ENCODE measurements around the gene TMEM218. TPM values are rescaled to one million over a fixed set of nuclear protein-coding genes. Genes with fewer than 3 reads are reported as not detected.

TMEM218 gene
- total and polyA plus RNA-seq, 8 donors, result 5.6 to 27.1 (median 10.0) TPM

- ATAC-seq (no peak), DNase-seq (no peak), FAIRE-seq (no peak)
- H3K9me3 ChIP-seq, result no peaks in the 10 kb centered on the region
- H3K36me3 ChIP-seq, result no peaks in the 10 kb centered on the region
- no peak for TF ChIP-seq CTCF (IDR thresholded peaks at IDR 0.05)
- H3K27ac ChIP-seq, result no peak overlapping the region
- no peaks in the 10 kb centered on the region for H3K4me1 ChIP-seq
- no peak overlapping the region for H3K4me3 ChIP-seq
- intact Hi-C loops (cut with DNase I), result no loop called here
- WGBS, 2 donors, result 63 to 67% methylated on average over 2 of the region's 2 CpGs
- no peaks in the 10 kb centered on the region for H3K27me3 ChIP-seq
Observed at GRCh38 chr11:125055107-125055715, 56.2 kb downstream of the TMEM218 start.

- TF ChIP-seq CTCF (IDR thresholded peaks at IDR 0.05), result no peak
- no peak for FAIRE-seq
- no peaks in the 10 kb centered on the region for H3K4me1 ChIP-seq
Observed at GRCh38 chr11:125053167-125053566, 58.3 kb downstream of the TMEM218 start.

GRCh38 chr11:125052047-125052446 is 59.4 kb downstream of the TMEM218 start:
- no peak overlapping the region for H3K27ac ChIP-seq
- ATAC-seq (no peak), FAIRE-seq (no peak), DNase-seq (no peak)
- no peaks in the 10 kb centered on the region for H3K36me3 ChIP-seq
- no peaks in the 10 kb centered on the region for H3K9me3 ChIP-seq
- no peak overlapping the region for H3K4me3 ChIP-seq
- intact Hi-C loops (cut with DNase I), result no loop called here
- H3K4me1 ChIP-seq, result no peaks in the 10 kb centered on the region
- no peaks in the 10 kb centered on the region for H3K27me3 ChIP-seq
- no peak for TF ChIP-seq CTCF (IDR thresholded peaks at IDR 0.05)

More at GRCh38 chr11:125053167-125053566, 58.3 kb downstream of the TMEM218 start:
- H3K36me3 ChIP-seq, result no peaks in the 10 kb centered on the region
- H3K4me3 ChIP-seq, result no peak overlapping the region
- ATAC-seq, result no peak
- intact Hi-C loops (cut with DNase I), result no loop called here
- DNase-seq, result no peak
- WGBS, 2 donors, result 85 to 95% methylated on average over 1 of the region's 1 CpG
- H3K9me3 ChIP-seq, result no peaks in the 10 kb centered on the region
- no peak overlapping the region for H3K27ac ChIP-seq
- H3K27me3 ChIP-seq, result no peaks in the 10 kb centered on the region

- Histone ChIP-seq H3K4me3 (no peak overlapping the region), H3K36me3 (no peaks in the 10 kb centered on the region), H3K9me3 (no peaks in the 10 kb centered on the region), H3K27me3 (no peaks in the 10 kb centered on the region), H3K4me1 (no peaks in the 10 kb centered on the region), H3K27ac (no peak overlapping the region)
- intact Hi-C loops (cut with DNase I), result no loop called here
- no peak for FAIRE-seq
- ATAC-seq, result no peak
- WGBS, 2 donors, result 95 to 96% methylated on average over 4 of the region's 4 CpGs
- no peak for DNase-seq
- TF ChIP-seq CTCF (IDR thresholded peaks at IDR 0.05), result no peak
Observed at GRCh38 chr11:125049164-125049792, 62.1 kb downstream of the TMEM218 start.

Other genes starting within 250 kb of the TMEM218 start
- gene ROBO3, start 246.2 kb downstream of the TMEM218 start, total RNA-seq, result 1 to 10 TPM; 1.1 to 6.0 (median 2.2) TPM
- 10 to 100 TPM; 18.9 to 25.0 TPM for gene ROBO3, start 246.2 kb downstream of the TMEM218 start, polyA plus RNA-seq
- 1 to 10 TPM; 2.3 to 4.7 (median 3.3) TPM for gene ROBO4, start 213.8 kb downstream of the TMEM218 start, total RNA-seq
- 1 to 10 TPM; 9.4 to 9.8 TPM for gene ROBO4, start 213.8 kb downstream of the TMEM218 start, polyA plus RNA-seq
- gene HEPN1, start 192.4 kb downstream of the TMEM218 start, total RNA-seq, result not detected
- under 1 TPM in 1 of 2 donors, not detected in 1; 0.11 TPM for gene HEPN1, start 192.4 kb downstream of the TMEM218 start, polyA plus RNA-seq
- gene HEPACAM, start 175.6 kb downstream of the TMEM218 start, total RNA-seq, result under 1 TPM in 5 of 6 donors, not detected in 1; 0.03 to 0.38 (median 0.12) TPM
- under 1 TPM in 1 of 2 donors, not detected in 1; 0.23 TPM for gene HEPACAM, start 175.6 kb downstream of the TMEM218 start, polyA plus RNA-seq
- gene CCDC15, start 157.4 kb downstream of the TMEM218 start, total RNA-seq, result 1 to 10 TPM in 2 of 6 donors, under 1 TPM in 4; 0.55 to 1.4 (median 0.76) TPM
- gene CCDC15, start 157.4 kb downstream of the TMEM218 start, polyA plus RNA-seq, result under 1 TPM; 0.23 to 0.80 TPM
- 1 to 10 TPM in 3 of 6 donors, under 1 TPM in 3; 0.32 to 7.3 (median 1.5) TPM for gene SLC37A2, start 48.3 kb downstream of the TMEM218 start, total RNA-seq
- under 1 TPM; 0.59 to 0.61 TPM for gene SLC37A2, start 48.3 kb downstream of the TMEM218 start, polyA plus RNA-seq
- 1 to 10 TPM; 4.3 to 8.1 (median 5.9) TPM for gene PKNOX2, start 53.1 kb upstream of the TMEM218 start, total RNA-seq
- gene PKNOX2, start 53.1 kb upstream of the TMEM218 start, polyA plus RNA-seq, result 1 to 10 TPM; 3.4 to 6.4 TPM

Data from pancreas (tissue), 10 donors.